Measurements from ENCODE around the gene EBPL. TPM values are rescaled to one million over a fixed set of nuclear protein-coding genes. Genes with fewer than 3 reads are reported as not detected.

Gene EBPL
- total and polyA plus RNA-seq, 11 donors, result 3.2 to 13.8 (median 5.8) TPM

DNA sequence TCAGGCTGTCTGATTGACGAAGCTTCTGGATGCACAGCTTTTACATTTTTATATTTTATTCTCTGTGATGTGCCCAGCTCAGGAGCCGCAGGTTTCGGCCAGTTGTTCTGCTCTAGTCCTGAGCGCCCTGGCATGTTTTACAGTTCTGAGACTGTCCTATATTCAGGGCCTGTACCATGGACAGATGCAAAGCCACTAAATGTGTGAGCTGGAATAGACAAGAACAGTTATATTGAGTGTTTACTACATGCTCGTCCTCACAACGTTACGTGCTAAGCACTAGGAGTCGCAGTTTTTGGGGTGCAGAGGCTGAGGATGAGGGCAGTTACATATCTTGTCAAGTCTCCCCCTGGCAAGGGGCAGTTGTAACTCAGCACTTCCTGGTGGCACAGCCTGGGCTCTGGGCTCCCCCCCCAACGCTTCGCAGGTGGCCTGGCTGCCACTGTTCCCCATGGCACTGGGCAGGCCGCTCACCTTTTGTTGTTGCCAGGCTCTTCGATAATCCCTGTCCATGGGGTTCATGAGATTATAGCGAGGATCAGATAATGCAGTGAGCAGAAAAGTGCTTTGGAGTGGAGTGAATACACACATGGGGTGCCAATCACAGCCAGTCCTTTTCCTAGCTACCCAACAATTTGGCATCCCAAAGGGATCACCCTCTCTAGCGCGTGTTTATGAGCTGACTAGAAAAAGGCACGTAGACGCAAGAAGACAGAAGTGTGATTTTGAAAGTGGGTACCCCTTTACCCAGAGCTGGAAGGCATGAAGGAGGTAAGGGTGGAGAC lies 39.5 kb downstream of the EBPL start:
- no peak overlapping the region for H3K27ac ChIP-seq
- TF ChIP-seq POLR2A (IDR thresholded peaks at IDR 0.05), result no peak
- TF ChIP-seq, protein P1, sequence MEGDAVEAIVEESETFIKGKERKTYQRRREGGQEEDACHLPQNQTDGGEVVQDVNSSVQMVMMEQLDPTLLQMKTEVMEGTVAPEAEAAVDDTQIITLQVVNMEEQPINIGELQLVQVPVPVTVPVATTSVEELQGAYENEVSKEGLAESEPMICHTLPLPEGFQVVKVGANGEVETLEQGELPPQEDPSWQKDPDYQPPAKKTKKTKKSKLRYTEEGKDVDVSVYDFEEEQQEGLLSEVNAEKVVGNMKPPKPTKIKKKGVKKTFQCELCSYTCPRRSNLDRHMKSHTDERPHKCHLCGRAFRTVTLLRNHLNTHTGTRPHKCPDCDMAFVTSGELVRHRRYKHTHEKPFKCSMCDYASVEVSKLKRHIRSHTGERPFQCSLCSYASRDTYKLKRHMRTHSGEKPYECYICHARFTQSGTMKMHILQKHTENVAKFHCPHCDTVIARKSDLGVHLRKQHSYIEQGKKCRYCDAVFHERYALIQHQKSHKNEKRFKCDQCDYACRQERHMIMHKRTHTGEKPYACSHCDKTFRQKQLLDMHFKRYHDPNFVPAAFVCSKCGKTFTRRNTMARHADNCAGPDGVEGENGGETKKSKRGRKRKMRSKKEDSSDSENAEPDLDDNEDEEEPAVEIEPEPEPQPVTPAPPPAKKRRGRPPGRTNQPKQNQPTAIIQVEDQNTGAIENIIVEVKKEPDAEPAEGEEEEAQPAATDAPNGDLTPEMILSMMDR (IDR thresholded peaks at IDR 0.05), result no peak
- no peaks in the 10 kb centered on the region for H3K9me3 ChIP-seq
- DNase-seq (no peak), ATAC-seq (no peak)
- intact Hi-C loops (cut with DNase I), result loop anchor here in 6 of 10 donors (2.0 to 10.0 kb wide), 3 partner anchors 193 to 197 kb away; no protein-coding TSS in a partner anchor
- H3K4me1 ChIP-seq, result peaks cover 0 to 4% (median 0%) of the 10 kb centered on the region in 12 donors
- 86 to 96% (median 89%) methylated on average over 16 to 17 of the region's 17 CpGs for WGBS, 4 donors
- H3K36me3 ChIP-seq, result no peaks in the 10 kb centered on the region
- H3K4me3 ChIP-seq, result no peak overlapping the region
- H3K27me3 ChIP-seq, result no peaks in the 10 kb centered on the region

DNA sequence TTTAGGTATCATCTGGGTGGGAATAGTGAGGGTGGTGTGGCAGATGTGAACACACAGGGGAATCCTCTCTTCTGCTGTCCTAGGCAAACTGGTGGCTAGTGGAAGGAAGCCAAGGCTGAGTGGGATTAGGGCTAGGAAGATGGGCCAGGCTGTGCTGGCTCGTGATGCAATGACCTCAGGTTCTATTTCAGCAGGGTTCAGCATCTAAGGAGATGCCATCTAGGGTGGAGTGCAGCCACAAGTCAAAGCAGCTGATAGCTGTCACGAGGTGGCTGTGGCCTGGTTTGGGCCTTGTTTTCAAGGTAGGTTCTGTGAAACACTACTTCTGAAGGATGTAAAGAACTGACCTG lies 41.3 kb downstream of the EBPL start:
- H3K27ac ChIP-seq, result no peak overlapping the region
- H3K9me3 ChIP-seq, result no peaks in the 10 kb centered on the region
- H3K36me3 ChIP-seq, result no peaks in the 10 kb centered on the region
- H3K27me3 ChIP-seq, result no peaks in the 10 kb centered on the region
- H3K4me3 ChIP-seq, result no peak overlapping the region
- ATAC-seq, result no peak
- no peak for DNase-seq
- 70 to 83% (median 77%) methylated on average over 2 of the region's 2 CpGs for WGBS, 4 donors
- H3K4me1 ChIP-seq, result peaks cover 0 to 11% (median 0%) of the 10 kb centered on the region in 12 donors
- intact Hi-C loops (cut with DNase I), result loop anchor here in 6 of 10 donors (2.0 to 10.0 kb wide), 3 partner anchors 195 to 199 kb away; no protein-coding TSS in a partner anchor
- TF ChIP-seq, protein P1 (IDR thresholded peaks at IDR 0.05), result no peak
- no peak for TF ChIP-seq POLR2A (IDR thresholded peaks at IDR 0.05)

DNA sequence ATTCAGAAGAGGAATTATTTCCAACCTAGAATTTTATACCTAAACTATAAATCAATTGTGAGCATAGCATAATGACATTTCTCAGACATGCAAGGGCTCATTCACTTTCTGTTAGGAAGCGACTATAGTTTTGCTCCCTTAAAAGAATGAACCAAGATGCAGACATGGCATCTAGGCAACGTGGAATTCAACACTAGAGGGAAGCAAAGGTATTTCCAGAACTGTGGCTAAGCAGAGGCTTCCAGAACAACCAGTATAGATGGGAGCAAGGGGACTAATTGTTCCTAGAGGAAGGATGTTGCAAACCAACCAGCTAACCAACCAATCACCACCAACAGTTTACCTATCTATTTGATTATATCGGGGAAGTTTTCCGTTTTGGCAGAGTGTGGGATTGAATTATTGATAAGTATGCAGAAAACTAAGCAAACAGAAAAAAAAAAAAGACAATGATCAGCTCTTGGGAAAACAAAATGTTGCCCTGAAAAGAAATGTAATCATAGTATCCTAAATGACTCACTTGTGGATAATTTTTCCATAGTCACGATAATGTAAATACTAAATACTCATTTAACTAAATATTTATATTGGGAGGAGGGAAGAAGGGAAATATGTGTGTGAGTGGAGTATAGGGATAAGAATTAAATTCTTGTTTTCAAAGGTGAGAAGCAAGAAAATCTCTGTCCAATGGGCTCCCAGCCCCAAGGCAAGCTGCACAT lies 41.9 kb downstream of the EBPL start:
- no peak overlapping the region for H3K27ac ChIP-seq
- no peak for TF ChIP-seq POLR2A (IDR thresholded peaks at IDR 0.05)
- TF ChIP-seq, protein P1 (IDR thresholded peaks at IDR 0.05), result peak in 10 of 12 donors; percentile 4 to 52 (median 33)
- ATAC-seq (peak in 3 of 4 donors; percentile 41 to 62 (median 42)), DNase-seq (no peak)
- peaks cover 0 to 11% (median 0%) of the 10 kb centered on the region in 12 donors for H3K4me1 ChIP-seq
- no peaks in the 10 kb centered on the region for H3K9me3 ChIP-seq
- H3K27me3 ChIP-seq, result no peaks in the 10 kb centered on the region
- 63 to 69% (median 68%) methylated on average over 5 of the region's 5 CpGs for WGBS, 4 donors
- intact Hi-C loops (cut with DNase I), result loop anchor here in 1 of 10 donors (2.0 kb wide), 1 partner anchor 199 kb away; no protein-coding TSS in a partner anchor
- H3K4me3 ChIP-seq, result no peak overlapping the region
- no peaks in the 10 kb centered on the region for H3K36me3 ChIP-seq

DNA sequence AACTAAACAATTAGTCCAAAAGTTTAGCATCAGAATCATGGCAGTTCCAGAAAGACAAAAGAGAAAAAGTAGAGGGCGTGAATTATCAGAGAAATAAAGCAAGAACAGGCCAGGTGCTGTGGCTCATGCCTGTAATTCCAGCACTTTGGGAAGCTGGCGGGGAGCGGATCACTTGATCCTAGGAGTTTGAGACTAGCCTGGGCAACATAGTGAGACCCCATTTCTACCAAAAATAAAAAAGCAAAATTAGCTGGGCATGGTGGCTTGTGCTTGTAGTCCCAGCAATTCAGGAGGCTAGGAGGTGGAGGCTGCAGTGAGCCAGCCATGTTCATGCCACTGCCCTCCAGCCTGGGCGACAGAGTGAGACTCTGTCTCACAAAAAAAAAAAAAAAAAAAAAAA lies 44.6 kb downstream of the EBPL start:
- intact Hi-C loops (cut with DNase I), result no loop called here
- 95 to 98% (median 96%) methylated on average over 4 of the region's 4 CpGs for WGBS, 4 donors
- Histone ChIP-seq H3K27ac (no peak overlapping the region), H3K4me3 (no peak overlapping the region), H3K27me3 (no peaks in the 10 kb centered on the region), H3K4me1 (peaks cover 0 to 15% (median 0%) of the 10 kb centered on the region in 12 donors), H3K9me3 (no peaks in the 10 kb centered on the region), H3K36me3 (no peaks in the 10 kb centered on the region)
- TF ChIP-seq, protein P1 (IDR thresholded peaks at IDR 0.05), result no peak
- no peak for TF ChIP-seq POLR2A (IDR thresholded peaks at IDR 0.05)
- DNase-seq (no peak), ATAC-seq (no peak)

All from heart left ventricle (tissue), 16 donors.